Measurements from ENCODE around the gene CELF6.

DNA sequence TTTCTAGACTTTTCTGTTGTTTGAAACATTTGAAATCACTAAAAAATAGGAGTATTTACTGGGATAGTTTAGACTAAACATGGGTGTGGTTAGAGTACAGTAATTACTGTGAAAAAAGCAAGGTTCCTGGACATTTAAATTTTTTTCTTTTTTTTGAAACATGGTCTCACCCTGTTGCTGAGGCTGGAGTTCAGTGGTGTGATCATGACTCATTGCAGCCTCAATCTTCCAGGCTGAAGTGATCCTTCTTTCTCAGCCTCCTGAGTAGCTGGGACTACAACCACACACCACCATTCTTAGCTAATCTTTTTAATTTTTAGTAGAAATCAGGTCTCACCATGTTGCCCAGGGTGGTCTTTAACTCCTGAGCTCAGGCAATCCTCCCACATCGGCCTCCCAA lies 20.4 kb upstream of the CELF6 start:
- TF ChIP-seq, protein P1, sequence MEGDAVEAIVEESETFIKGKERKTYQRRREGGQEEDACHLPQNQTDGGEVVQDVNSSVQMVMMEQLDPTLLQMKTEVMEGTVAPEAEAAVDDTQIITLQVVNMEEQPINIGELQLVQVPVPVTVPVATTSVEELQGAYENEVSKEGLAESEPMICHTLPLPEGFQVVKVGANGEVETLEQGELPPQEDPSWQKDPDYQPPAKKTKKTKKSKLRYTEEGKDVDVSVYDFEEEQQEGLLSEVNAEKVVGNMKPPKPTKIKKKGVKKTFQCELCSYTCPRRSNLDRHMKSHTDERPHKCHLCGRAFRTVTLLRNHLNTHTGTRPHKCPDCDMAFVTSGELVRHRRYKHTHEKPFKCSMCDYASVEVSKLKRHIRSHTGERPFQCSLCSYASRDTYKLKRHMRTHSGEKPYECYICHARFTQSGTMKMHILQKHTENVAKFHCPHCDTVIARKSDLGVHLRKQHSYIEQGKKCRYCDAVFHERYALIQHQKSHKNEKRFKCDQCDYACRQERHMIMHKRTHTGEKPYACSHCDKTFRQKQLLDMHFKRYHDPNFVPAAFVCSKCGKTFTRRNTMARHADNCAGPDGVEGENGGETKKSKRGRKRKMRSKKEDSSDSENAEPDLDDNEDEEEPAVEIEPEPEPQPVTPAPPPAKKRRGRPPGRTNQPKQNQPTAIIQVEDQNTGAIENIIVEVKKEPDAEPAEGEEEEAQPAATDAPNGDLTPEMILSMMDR (IDR thresholded peaks at IDR 0.05) = no peak
- no peak for TF ChIP-seq ZFX (IDR thresholded peaks at IDR 0.05; ENCODE audit: borderline replicate concordance)
